B cell (primary cell): Measurements from ENCODE around the gene PTPN23. TPM values are rescaled to one million over a fixed set of nuclear protein-coding genes. Genes with fewer than 3 reads are reported as not detected.

Source experiments
- ATAC-seq: fragments of 200-7000 bp; cut with Tn5 transposase; one replicate; pipeline ENCODE4 v1.10.0; 2021; ENCODE audit warnings: low read depth, mild to moderate bottlenecking, moderate number of reproducible peaks, moderate library complexity
- CTCF ChIA-PET: fragments of 350-600 bp; sonication (Branson Sonifier 250); formaldehyde crosslinking; loops from one replicate; lab custom pipeline; 2021; ENCODE audit warnings: antibody characterized with exemption, inconsistent platforms; lab: Charles Lee
- POLR2A ChIA-PET: fragments of 350-600 bp; sonication (Branson Sonifier 250); formaldehyde crosslinking; loops from one replicate; lab custom pipeline; 2021; ENCODE audit warnings: antibody characterized with exemption; lab: Charles Lee
- DNase-seq: peaks from one replicate; pipeline ENCODE4 v3.0.0; 2013
- H2AFZ ChIP-seq: 2 replicates; pipeline ENCODE4 v1.6.1; 2012; ENCODE audit warnings: mild to moderate bottlenecking, low read depth, low read length; ENCODE audit not compliant: insufficient read depth, poor library complexity, severe bottlenecking
- H3K27ac ChIP-seq, 2 donors: 1 replicate in 1 of 2; 2 replicates in 1 of 2; pipeline ENCODE4 v1.5.1; 2012 to 2013; ENCODE audit warnings: low read length in 2 of 2, mild to moderate bottlenecking in 2 of 2, moderate library complexity in 1 of 2
- H3K27me3 ChIP-seq, 4 experiments: fragments of 200-600 bp in 1 of 4; sonication (generic) in 1 of 4; replicated peaks in 1 of 4; 1 replicate in 2 of 4; 2 replicates in 2 of 4; pipeline versions ENCODE4 v1.6.1 to v1.7.0; 2013 to 2016; ENCODE audit warnings: low read length in 3 of 4, mild to moderate bottlenecking in 2 of 4, mixed read lengths in 1 of 4, moderate library complexity in 1 of 4; ENCODE audit not compliant: insufficient read depth in 4 of 4, control insufficient read depth in 3 of 4; ENCODE audit errors: control extremely low read depth in 1 of 4
- H3K36me3 ChIP-seq, 2 experiments: replicated peaks in 1 of 2; 1 replicate in 1 of 2; 2 replicates in 1 of 2; pipeline versions ENCODE4 v1.6.1 to v1.7.1; 2013; ENCODE audit warnings: low read length in 1 of 2; ENCODE audit not compliant: insufficient read depth in 2 of 2, control insufficient read depth in 1 of 2; ENCODE audit errors: control extremely low read depth in 1 of 2, extremely low read depth in 1 of 2
- H3K4me1 ChIP-seq, 2 donors: fragments of 200-600 bp in 1 of 2; sonication (generic) in 1 of 2; 1 replicate in 1 of 2; 2 replicates in 1 of 2; pipeline versions ENCODE4 v1.5.1 to v1.6.1; 2013 to 2017; ENCODE audit warnings: low read length in 2 of 2; ENCODE audit not compliant: control insufficient read depth in 2 of 2, insufficient read depth in 2 of 2
- H3K4me2 ChIP-seq: replicated peaks from 2 replicates; pipeline ENCODE3; 2012; ENCODE audit warnings: mild to moderate bottlenecking, low read depth, low read length; ENCODE audit not compliant: poor library complexity, severe bottlenecking
- H3K4me3 ChIP-seq, 5 experiments: fragments of 200-600 bp in 1 of 5; sonication (generic) in 1 of 5; 1 replicate in 3 of 5; 2 replicates in 2 of 5; pipeline versions ENCODE4 v1.5.1 to v1.7.0; 2011 to 2016; ENCODE audit warnings: low read length in 4 of 5, mild to moderate bottlenecking in 4 of 5, low read depth in 2 of 5, control low read depth in 1 of 5, moderate library complexity in 1 of 5; ENCODE audit not compliant: insufficient read depth in 1 of 5; ENCODE audit errors: control extremely low read depth in 1 of 5, extremely low read depth in 1 of 5
- H3K79me2 ChIP-seq: fragments of 200-600 bp; sonication (generic); one replicate; pipeline ENCODE4 v1.6.0; 2016; ENCODE audit warnings: low read length; ENCODE audit not compliant: control insufficient read depth, insufficient read depth
- H3K9ac ChIP-seq: fragments of 200-600 bp; sonication (generic); 2 replicates; pipeline ENCODE4 v1.6.1; 2017; ENCODE audit warnings: mild to moderate bottlenecking, low read length, moderate library complexity
- H3K9me3 ChIP-seq, 3 donors: one replicate each; pipeline versions ENCODE4 v1.6.1 to v1.7.1; 2013; ENCODE audit warnings: low read length in 2 of 3; ENCODE audit not compliant: control insufficient read depth in 2 of 3, insufficient read depth in 1 of 3; ENCODE audit errors: control extremely low read depth in 1 of 3
- H4K20me1 ChIP-seq: 2 replicates; pipeline ENCODE4 v1.6.0; 2012; ENCODE audit warnings: mild to moderate bottlenecking, low read length; ENCODE audit not compliant: insufficient read depth, control insufficient read depth, poor library complexity, severe bottlenecking
- H3K27ac Mint-ChIP-seq: one replicate; pipeline ENCODE4 v1.8.0; 2021; ENCODE audit warnings: mixed read lengths
- H3K27me3 Mint-ChIP-seq: one replicate; pipeline ENCODE4 v1.8.0; 2021; ENCODE audit warnings: mixed read lengths
- H3K4me1 Mint-ChIP-seq: one replicate; pipeline ENCODE4 v1.8.0; 2021; ENCODE audit warnings: mixed read lengths
- H3K4me3 Mint-ChIP-seq: one replicate; pipeline ENCODE4 v1.8.0; 2021; ENCODE audit warnings: mixed read lengths
- H3K9me3 Mint-ChIP-seq: one replicate; pipeline ENCODE4 v1.8.0; 2022; ENCODE audit warnings: mixed read lengths; ENCODE audit not compliant: insufficient read depth
- EZH2 ChIP-seq: IDR thresholded peaks from 2 replicates; pipeline ENCODE4 v1.6.1; 2012; ENCODE audit warnings: borderline replicate concordance, low read depth, mild to moderate bottlenecking, moderate library complexity, low read length; ENCODE audit not compliant: insufficient read depth, poor library complexity, severe bottlenecking
- WGBS: methylation state at CpG from one replicate; pipeline ENCODE4 v1.1.5; 2013; ENCODE audit warnings: missing lambda C conversion rate; ENCODE audit not compliant: insufficient coverage; 5-methylcytosine and 5-hydroxymethylcytosine counted together
- intact Hi-C: fragments of 100-400 bp; cut with micrococcal nuclease; formaldehyde crosslinking; loops from one replicate; pipeline ENCODE4 v1.10.0; 2022
- polyA plus RNA-seq: library from polyadenylated mRNA; depleted of rRNA; stranded (reverse); fragments of >200 nt; gene quantifications from 2 replicates; pipeline ENCODE4 v1.2.3, GENCODE V29; 2012
- total RNA-seq, 2 donors: library from RNA; stranded (reverse); fragments of 120-200 nt in 1 of 2; gene quantifications; 1 replicate in 1 of 2; 2 replicates in 1 of 2; pipeline versions ENCODE4 v1.2.3 to v1.2.4, GENCODE V29; 2013 to 2022
- TF ChIP-seq, protein P1 (sequence below): fragments of 200-600 bp; IDR thresholded peaks from one replicate; pipeline ENCODE4 v1.8.0; 2022; ENCODE audit warnings: antibody characterized with exemption, mild to moderate bottlenecking

The PTPN23 gene
- total and polyA plus RNA-seq, 2 donors (not counting 1 experiment from before 2014, with no cell fraction given): 21.3 to 68.8 TPM

DNA sequence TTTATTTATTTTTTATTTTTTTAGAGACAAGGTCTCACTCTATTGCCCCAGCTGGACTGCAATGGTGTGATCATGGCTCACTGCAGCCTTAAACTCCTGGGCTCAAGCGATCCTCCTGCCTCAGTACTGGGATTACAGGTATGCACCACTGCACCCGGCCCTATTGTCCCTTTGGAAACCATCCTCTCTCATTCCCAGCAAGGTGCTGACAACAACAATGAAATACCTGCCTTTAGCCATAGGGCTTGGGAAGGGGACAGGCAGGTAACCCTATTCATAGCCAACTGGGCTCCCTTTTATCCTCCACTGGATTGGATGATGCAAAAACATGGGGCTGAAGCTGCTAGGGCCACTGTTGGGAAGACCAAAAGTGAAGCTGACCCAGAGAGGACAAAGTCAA lies 51.9 kb downstream of the PTPN23 start:
- no peak for TF ChIP-seq EZH2
- TF ChIP-seq, protein P1, sequence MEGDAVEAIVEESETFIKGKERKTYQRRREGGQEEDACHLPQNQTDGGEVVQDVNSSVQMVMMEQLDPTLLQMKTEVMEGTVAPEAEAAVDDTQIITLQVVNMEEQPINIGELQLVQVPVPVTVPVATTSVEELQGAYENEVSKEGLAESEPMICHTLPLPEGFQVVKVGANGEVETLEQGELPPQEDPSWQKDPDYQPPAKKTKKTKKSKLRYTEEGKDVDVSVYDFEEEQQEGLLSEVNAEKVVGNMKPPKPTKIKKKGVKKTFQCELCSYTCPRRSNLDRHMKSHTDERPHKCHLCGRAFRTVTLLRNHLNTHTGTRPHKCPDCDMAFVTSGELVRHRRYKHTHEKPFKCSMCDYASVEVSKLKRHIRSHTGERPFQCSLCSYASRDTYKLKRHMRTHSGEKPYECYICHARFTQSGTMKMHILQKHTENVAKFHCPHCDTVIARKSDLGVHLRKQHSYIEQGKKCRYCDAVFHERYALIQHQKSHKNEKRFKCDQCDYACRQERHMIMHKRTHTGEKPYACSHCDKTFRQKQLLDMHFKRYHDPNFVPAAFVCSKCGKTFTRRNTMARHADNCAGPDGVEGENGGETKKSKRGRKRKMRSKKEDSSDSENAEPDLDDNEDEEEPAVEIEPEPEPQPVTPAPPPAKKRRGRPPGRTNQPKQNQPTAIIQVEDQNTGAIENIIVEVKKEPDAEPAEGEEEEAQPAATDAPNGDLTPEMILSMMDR: no peak
- DNase-seq (no peak), ATAC-seq (no peak)
- no peak overlapping the region for H3K4me2 ChIP-seq
- H3K27me3 ChIP-seq: no peaks in the 10 kb centered on the region
- Mint-ChIP-seq H3K4me1 (no peaks in the 10 kb centered on the region), H3K9me3 (no peaks in the 10 kb centered on the region), H3K27me3 (no peaks in the 10 kb centered on the region), H3K27ac (no peak overlapping the region), H3K4me3 (no peak overlapping the region)
- intact Hi-C loops: no loop called here
- ChIA-PET POLR2A (no interaction called here), CTCF (interaction anchor here (2.4 kb wide), 1 partner anchor 12 kb away, joined by 6 read pairs; no protein-coding TSS in a partner anchor)
- no peaks in the 10 kb centered on the region for H3K9me3 ChIP-seq
- H3K4me1 ChIP-seq: no peaks in the 10 kb centered on the region
- H3K9ac ChIP-seq: no peak overlapping the region
- H4K20me1 ChIP-seq: no peaks in the 10 kb centered on the region
- 100% methylated on average over 2 of the region's 2 CpGs for WGBS
- H2AFZ ChIP-seq: no peak overlapping the region
- H3K27ac ChIP-seq: no peak overlapping the region
- H3K79me2 ChIP-seq: peaks cover 15% of the 10 kb centered on the region
- no peak overlapping the region for H3K4me3 ChIP-seq
- peaks cover 2 to 66% of the 10 kb centered on the region in 2 experiments for H3K36me3 ChIP-seq

DNA sequence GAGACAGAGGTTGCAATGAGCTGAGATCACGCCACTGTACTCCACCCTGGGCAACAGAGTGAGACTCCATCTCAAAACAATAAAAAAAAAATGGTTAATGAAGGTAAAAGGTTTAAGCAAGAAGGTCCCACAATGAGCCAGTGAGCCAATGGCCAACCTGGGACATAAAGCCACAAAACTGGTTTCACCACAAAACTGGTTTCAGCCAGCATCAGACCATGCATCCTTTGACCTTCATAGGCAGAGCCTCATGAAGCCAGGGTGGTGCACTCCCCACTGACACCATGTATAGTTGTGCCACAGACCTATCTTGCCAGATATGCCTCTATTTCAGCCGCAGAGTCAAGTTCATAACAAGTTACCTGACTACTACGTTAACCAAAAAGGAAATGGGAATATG lies 53.0 kb downstream of the PTPN23 start:
- H3K27ac Mint-ChIP-seq: no peak overlapping the region
- no CpG with 5 or more reads among the region's 3 CpGs for whole genome bisulfite sequencing

More for the DNA sequence above, 53.0 kb downstream of the PTPN23 start:
- DNase-seq: no peak
- H3K27ac ChIP-seq: no peak overlapping the region
- ChIA-PET POLR2A (no interaction called here), CTCF (interaction anchor here (0.6 to 1.4 kb wide), 2 partner anchors 42 to 651 kb away, joined by 3 read pairs; partner anchors contain the start of gene SCAP)
- H3K4me1 ChIP-seq: no peaks in the 10 kb centered on the region
- H3K9ac ChIP-seq: no peak overlapping the region
- no peak overlapping the region for H2AFZ ChIP-seq
- H3K4me3 ChIP-seq: no peak overlapping the region
- no peaks in the 10 kb centered on the region for H3K9me3 ChIP-seq
- intact Hi-C loops: no loop called here
- ATAC-seq: no peak
- H3K79me2 ChIP-seq: peaks cover 18% of the 10 kb centered on the region
- H3K4me1 Mint-ChIP-seq: no peaks in the 10 kb centered on the region
- peaks cover 2% of the 10 kb centered on the region for H4K20me1 ChIP-seq
- no peak for TF ChIP-seq EZH2
- TF ChIP-seq, protein P1: no peak
- H3K4me3 Mint-ChIP-seq: no peak overlapping the region
- H3K4me2 ChIP-seq: no peak overlapping the region
- H3K27me3 ChIP-seq: no peaks in the 10 kb centered on the region
- H3K36me3 ChIP-seq: peaks cover 2 to 62% of the 10 kb centered on the region in 2 experiments
- H3K9me3 Mint-ChIP-seq: no peaks in the 10 kb centered on the region
- no peaks in the 10 kb centered on the region for H3K27me3 Mint-ChIP-seq
